Renal cortex interstitium (tissue), 11 donors: Measurements from ENCODE around the gene RNF151. TPM values are rescaled to one million over a fixed set of nuclear protein-coding genes. Genes with fewer than 3 reads are reported as not detected.
"Not testable (repeated sequence)": the region's sequence is repeated elsewhere in the genome, so short reads cannot be mapped to it uniquely, and the experiment has no call there.

Experiments used
- DNase-seq, 11 donors: peaks; one replicate each; pipeline ENCODE4 v3.0.0-alpha.2; 2013; ENCODE audit warnings: low read depth in 9 of 11, low spot score in 4 of 11; ENCODE audit errors: extremely low read depth in 1 of 11
- polyA plus RNA-seq, 3 donors: library from polyadenylated mRNA; unstranded; fragments of 120-200 nt; gene quantifications; one replicate each; pipeline ENCODE4 v1.2.1, GENCODE V29; 2013; ENCODE audit not compliant: insufficient read length in 3 of 3

Gene RNF151
- polyA plus RNA-seq, 3 donors = 0.13 TPM; not detected in 2

GRCh38 chr16:2002406-2003230 is 36.0 kb downstream of the RNF151 start:
- no peak for DNase-seq

GRCh38 chr16:2003231-2003826 is 36.7 kb downstream of the RNF151 start:
- no peak for DNase-seq

DNA sequence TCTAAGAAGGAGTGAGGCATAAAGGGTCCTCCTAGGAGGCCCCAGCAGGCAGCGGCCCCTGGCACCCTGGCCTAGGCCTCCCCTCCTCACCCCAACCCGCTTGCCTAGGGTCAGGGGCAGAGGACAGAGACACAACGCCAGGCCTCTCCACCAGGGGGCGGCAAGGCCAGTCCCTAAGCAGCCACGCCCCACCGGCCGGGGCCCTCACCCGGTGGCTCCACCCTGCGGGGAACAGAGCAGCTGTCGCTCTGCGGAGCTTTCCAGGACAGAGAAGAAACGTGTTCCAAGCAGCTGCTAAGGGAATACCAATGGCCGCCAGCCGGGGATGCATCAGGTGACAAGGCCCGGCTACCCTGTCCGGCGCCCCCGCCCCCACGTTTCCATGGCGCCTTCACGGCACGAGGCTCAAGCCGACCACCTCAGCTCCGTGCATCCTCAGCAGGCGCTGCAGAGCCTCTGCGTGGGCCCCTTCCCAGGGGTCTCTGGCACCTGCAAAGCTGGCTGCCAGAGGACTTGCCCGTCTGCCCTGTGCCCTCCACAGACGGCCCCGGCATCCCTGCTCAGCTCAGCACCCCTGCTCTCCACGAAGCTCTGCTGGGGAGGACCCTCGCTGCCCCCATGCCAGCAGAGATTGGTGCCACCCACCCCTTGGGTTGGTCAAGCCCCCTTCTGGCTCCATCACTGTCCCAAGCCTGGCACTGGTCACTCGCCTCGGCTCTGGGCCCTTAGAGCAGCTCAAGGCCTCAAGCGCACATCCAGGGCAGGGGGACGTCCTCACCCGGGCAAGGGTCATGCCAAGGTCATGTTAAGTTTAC is 37.4 kb downstream of the RNF151 start:
- DNase-seq = peak in 8 of 11 donors; percentile 68 to 89 (median 78)

DNA sequence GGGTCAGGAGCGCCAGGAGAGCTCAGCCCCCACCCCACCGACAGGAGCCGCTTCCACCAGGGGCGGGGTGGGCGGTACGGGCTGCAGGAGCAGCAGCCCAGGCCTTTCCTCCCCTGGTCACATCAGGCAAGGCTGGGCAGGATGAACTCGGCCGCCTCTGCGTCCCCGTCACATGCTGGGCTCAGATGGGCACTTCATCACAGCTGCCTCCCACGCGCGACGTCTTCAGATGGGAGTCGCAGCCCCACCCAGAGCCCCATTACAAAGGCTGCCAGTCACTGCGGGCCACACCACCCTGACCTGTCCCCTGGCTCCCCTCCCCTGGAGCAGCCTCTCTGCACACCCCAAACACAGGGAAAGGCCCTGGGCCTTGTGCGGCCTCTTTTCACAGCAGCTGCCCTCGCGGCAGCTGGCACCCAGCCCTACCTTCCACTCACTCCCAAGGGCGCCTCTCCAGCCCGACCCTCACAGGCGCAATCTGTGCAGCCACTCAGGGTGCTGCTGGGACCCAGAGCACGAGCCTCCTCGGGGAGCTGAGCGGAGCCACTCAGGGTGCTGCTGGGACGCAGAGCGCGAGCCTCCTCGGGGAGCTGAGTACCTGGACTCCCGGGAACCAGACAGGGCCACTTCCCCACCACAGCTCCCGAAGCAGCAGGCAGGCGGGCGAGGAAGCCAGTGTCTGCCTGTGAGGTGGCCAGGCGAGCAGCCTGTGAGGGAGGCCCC is 38.3 kb downstream of the RNF151 start:
- no peak for DNase-seq

GRCh38 chr16:2005646-2006045 is 39.0 kb downstream of the RNF151 start:
- no peak for DNase-seq

DNA sequence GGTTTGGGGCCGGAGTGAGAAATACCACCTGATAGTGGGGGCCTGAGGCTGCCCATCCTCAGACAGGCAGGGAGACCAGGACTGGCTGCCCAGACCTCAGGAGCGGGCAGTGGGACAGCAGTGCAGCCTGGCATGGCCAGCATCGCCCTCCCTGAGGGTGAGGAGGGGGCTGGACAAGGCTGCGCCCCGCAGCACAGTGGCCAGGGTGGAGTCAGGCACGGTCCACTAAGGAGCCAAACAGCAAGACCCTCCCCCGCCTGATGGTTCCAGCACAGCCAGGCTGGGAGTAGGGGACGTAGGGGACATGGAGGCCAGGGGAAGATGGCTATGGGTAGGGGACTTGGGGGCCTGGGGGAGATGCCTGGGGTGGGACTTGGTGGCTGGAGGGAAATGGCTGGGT is 39.7 kb downstream of the RNF151 start:
- DNase-seq = no peak

DNA sequence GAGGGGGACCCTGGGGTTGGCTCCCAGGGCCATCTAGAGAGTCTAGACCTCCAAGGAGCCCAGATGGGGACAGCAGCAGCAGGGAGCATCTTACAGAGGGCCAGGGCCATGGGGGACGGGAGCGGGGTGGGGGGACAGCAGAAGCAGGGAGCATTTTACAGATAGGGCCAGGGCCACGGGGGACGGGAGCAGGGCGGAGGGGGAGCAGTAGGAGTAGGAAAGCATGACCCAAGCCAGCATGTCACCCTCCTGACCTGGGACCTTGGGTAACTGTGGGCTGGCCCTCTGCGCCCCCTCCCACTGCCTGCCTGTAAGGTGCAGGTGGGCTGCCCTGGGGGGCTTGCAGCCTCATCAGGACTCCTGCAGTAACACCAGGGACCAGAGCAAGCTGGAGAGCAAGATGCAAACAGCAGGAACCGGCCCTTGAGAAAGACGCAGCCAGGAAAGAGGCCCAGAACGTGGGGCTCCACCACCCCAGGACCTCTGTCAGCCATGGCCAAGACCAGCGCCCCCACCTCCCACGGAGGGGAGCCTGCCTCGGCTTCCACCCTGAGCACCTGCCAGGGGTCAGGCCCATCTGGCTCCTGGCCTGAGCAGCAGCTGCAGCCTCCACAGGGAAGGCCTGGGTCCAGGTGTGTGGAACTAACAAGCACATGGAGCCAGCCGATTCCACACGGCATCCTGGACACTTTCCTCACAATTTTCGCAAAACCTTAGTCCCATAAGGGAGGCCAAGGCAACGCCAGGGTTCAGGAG is 40.6 kb downstream of the RNF151 start:
- DNase-seq = no peak

GRCh38 chr16:2008009-2008526 is 41.4 kb downstream of the RNF151 start:
- DNase-seq = no peak

DNA sequence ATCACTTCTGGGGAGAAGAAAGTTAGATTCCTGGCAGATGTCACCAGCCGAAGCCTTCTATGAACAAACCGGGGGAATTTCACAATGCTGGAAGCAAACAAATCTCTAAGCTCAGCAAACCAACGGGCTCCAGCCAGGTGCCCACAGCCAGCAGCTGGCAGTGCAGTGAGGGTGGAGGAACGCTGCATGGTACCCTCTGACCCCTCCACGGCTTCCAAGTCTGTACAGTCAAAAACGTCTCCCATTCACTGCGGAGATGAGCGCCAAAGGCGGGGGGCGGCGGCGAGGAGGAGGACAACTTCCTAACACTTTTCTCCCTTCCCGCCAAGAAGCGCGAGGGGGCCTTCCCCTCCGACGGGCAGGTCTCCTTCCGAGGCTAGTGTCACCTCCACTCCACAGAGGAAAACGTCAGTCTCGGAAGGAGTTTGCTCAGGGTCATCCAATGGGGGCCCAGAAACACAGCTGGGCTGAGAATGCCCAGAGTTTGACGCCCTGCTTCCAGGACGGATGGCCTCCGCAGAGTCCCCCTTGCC is 42.0 kb downstream of the RNF151 start:
- no peak for DNase-seq

DNA sequence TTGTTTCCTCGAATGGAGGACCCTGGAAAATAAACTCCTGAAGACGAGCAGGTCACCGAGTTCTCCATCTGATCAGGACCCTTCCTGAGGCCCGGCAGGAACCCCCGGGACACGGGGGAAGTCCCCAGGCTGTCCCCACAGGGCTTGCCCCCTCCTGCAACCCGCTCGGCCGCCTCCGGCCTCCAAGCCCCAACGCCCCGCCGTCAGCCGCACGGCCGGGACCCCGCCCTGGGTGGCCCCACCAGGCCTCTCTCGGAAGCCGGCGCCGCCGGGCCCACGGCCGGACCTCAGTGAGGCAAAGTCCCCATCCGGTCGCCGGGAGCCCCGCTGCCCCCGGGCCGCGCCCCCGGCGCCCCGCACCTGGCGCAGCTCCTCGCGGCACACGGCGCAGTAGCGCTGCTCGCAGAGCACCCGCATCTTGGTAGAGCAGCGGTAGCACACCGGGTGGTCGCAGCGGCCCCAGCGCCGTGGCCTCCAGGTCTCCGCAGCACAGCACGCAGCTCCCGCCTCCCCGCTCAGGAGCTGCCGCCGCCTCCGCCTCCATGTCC is 42.6 kb downstream of the RNF151 start:
- DNase-seq = no peak

DNA sequence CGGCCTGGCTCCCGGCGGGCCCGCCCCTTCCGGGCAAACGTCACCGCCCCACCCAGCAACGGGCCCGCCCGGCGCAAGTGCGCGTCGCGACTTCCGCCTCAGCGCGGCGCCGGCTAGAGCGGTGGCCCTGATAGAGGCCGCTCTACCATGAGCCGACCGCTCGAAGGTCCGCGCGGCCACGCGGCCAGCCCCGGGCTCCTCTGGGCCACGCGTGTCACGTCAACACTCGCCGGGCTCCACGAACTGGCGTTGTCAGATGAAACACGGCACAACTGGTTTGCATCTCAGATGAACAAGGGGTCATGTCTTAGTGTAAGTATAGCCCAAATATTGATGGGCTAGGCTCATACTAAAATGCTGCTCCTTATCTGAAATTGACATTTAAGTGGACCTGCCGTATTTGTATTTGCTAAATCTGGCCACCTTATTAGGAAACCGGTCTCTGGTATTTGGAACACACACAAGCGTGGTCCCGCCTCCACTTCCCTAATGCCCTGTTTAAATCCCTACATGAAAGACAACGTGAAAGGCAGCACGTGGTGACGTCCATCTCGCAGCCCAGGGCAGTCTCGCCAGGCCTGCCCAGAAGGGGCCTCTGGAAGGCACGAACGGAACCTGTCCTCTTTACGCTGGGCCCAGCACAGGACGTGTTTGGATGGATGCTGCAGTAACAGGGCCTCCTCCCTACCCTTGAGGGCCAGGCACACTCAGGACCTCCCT is 43.3 kb downstream of the RNF151 start, which contains the start of gene ZNF598:
TSS of gene ZNF598 (minus strand) at position 31 of the 720 bp plus-strand sequence.
- peak in 5 of 11 donors; percentile 73 to 84 (median 82) for DNase-seq

GRCh38 chr16:2011726-2012125 is 45.1 kb downstream of the RNF151 start:
- DNase-seq = not testable (repeated sequence)

- no peak for DNase-seq
Observed at GRCh38 chr16:2013527-2013926, 46.9 kb downstream of the RNF151 start.

GRCh38 chr16:2015117-2015946 is 48.7 kb downstream of the RNF151 start:
- DNase-seq = no peak

DNA sequence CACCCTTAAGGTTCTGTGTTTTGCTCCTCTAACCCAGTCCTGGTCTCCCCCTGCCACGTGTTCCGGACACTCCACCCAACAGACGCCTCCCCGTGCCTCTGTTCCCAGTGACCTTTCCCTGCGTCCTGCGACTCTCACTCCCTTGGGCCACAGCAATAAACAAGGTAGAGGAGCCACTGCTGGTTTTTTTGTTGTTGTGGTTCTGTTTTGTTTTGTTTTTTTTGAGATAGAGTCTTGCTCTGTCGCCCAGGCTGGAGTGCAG is 49.2 kb downstream of the RNF151 start:
- no peak for DNase-seq

- DNase-seq = no peak
Observed at GRCh38 chr16:2016407-2016922, 49.8 kb downstream of the RNF151 start.
